ENCODE results near the gene DPPA2. TPM values are rescaled to one million over a fixed set of nuclear protein-coding genes. Genes with fewer than 3 reads are reported as not detected.

DPPA2 gene
- total and polyA plus RNA-seq, 2 of the 8 experiments (the other 6 are each of a cell fraction or from before 2014, with no cell fraction given) = 7.8 to 12.6 TPM

DNA sequence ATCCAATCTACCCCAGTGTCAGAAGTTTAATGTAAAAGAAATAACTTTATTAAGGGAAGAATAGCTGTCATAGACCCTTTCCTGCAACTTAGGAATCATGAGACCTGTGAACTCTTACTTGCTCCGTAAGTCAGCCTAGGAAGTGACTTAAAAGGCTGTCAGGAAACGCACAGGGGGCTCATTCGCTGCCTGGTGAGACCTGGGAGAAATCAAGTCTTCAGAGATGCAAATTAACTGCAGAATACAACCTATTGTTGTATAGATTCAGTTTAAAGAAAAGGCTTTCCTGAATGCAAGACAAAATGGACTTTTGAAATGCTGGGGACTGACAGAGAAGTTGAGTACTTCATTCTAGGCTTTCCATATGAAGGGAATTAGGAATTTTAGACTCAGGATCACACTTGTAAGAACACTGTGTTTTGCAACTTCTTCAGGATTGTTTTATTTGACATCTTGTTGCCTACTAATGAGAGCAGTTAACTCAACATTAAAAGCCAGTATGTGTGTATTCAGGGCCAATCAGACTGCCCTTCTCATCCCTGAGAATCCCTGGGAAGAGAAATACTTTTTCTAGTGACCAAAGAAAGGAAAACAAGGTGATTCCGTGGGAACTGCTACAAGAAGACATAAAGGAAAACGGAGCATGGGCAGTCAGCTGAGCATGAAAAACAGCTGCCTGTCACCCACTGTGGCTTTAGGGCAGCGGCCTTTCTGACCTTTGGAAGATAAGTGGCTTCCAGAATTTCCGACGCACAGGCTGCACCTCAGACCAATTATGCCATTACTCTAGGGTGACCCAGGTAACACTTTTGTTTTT lies 39.5 kb upstream of the DPPA2 start:
- H4K91ac ChIP-seq (replicated peaks; ENCODE audit: insufficient read length, low read length) = peak overlapping the region; percentile 84
- H3K4ac ChIP-seq (replicated peaks; ENCODE audit: insufficient read length, low read depth, low read length) = peak overlapping the region; percentile 62
- peaks cover 0 to 15% of the 10 kb centered on the region in 2 experiments; a peak in 1 of 4 replicates for H3K79me2 ChIP-seq (ENCODE audit: control insufficient read depth in 1 of 2, insufficient read depth in 2 of 2, low read length in 2 of 2)
- 0 out of 2 replicates have a peak overlapping the region, but pooled peaks have one; percentile 33 for H2BK15ac ChIP-seq (ENCODE audit: low read length)
- H3K4me1 ChIP-seq (replicated peaks in 1 of 4; ENCODE audit: control insufficient read depth in 3 of 4, insufficient read depth in 4 of 4, low read length in 3 of 4) = peaks cover 2 to 12% (median 7%) of the 10 kb centered on the region in 4 experiments; a peak in 6 of 7 replicates
- H3K4me3 ChIP-seq (ENCODE audit: extremely low read depth in 1 of 4, insufficient read depth in 2 of 4, low read depth in 3 of 4, low read length in 4 of 4) = peak overlapping the region in 3 of 4 experiments; percentile 15 to 48 (median 26); a peak in 4 of 8 replicates
- POLR2A ChIA-PET (ENCODE audit: partially characterized antibody) = interaction anchor here (1.0 to 16.7 kb wide), 10 partner anchors 9 to 80 kb away, joined by 3 to 402 read pairs (median 6); partner anchors contain the start of genes DPPA2 and DPPA4
- H3K4me2 ChIP-seq (ENCODE audit: insufficient read depth in 1 of 2, low read depth in 2 of 2, low read length in 2 of 2) = peak overlapping the region; percentile 56 to 68
- H2BK12ac ChIP-seq (ENCODE audit: low read depth, low read length) = no peak overlapping the region
- no peak overlapping the region for H2AFZ ChIP-seq (ENCODE audit: low read length)
- H3K79me1 ChIP-seq (ENCODE audit: low read depth, low read length) = 0 out of 2 replicates have a peak, but pooled peaks cover 3% of the 10 kb centered on the region
- FAIRE-seq (peak; percentile 100), DNase-seq (ENCODE audit: low read depth in 1 of 2, low spot score in 2 of 2) (peak in 1 of 2 experiments; percentile 92)
- no peaks in the 10 kb centered on the region for H3K23me2 ChIP-seq (ENCODE audit: low read depth, low read length)
- CTCF ChIA-PET (ENCODE audit: partially characterized antibody) = interaction anchor here (0.6 to 2.1 kb wide), 3 partner anchors 14 to 38 kb away, joined by 3 to 17 read pairs (median 11); no protein-coding TSS in a partner anchor
- H3K56ac ChIP-seq (replicated peaks; ENCODE audit: insufficient read length, low read depth, low read length) = peak overlapping the region; percentile 57
- H3K36me3 ChIP-seq (ENCODE audit: control insufficient read depth in 2 of 4, insufficient read depth in 4 of 4, low read length in 3 of 4) = peaks cover 0 to 27% (median 4%) of the 10 kb centered on the region in 4 experiments; a peak in 2 of 8 replicates
- no peaks in the 10 kb centered on the region for H3K27me3 ChIP-seq (replicated peaks in 1 of 4; ENCODE audit: control insufficient read depth in 3 of 4, extremely low read depth in 1 of 4, insufficient read depth in 3 of 4, low read length in 3 of 4)
- H3K9me3 ChIP-seq (ENCODE audit: insufficient read depth in 2 of 2, low read depth in 1 of 2, low read length in 1 of 2) = no peaks in the 10 kb centered on the region
- no peak overlapping the region for H3K23ac ChIP-seq (ENCODE audit: insufficient read length)
- 1% methylated on average over 8 of the region's 8 CpGs; no CpG with 5 or more reads in 1 of the 2 experiments for WGBS, 2 experiments (ENCODE audit: extremely low coverage in 1 of 2, insufficient coverage in 1 of 2, insufficient read length in 1 of 2, insufficient replicate concordance in 2 of 2, low coverage in 1 of 2, low lambda C conversion rate in 2 of 2, missing lambda C conversion rate in 1 of 2)
- H3K14ac ChIP-seq (ENCODE audit: insufficient read length) = no peak overlapping the region
- peak overlapping the region in 1 of 4 experiments; percentile 5; a peak in 1 of 7 replicates for H3K9ac ChIP-seq (replicated peaks in 1 of 4; ENCODE audit: extremely low read depth in 1 of 4, low read depth in 3 of 4, low read length in 3 of 4)
- H3K27ac ChIP-seq (ENCODE audit: low read depth, low read length) = peak overlapping the region; percentile 36; the same call in 1 of the 2 replicates
- H4K20me1 ChIP-seq (replicated peaks in 1 of 2; ENCODE audit: control insufficient read depth in 1 of 2, insufficient read depth in 2 of 2, low read length in 2 of 2) = no peaks in the 10 kb centered on the region
- peak overlapping the region; percentile 93 for H2BK120ac ChIP-seq (replicated peaks; ENCODE audit: low read depth, low read length)
- H2BK20ac ChIP-seq (ENCODE audit: low read length) = peak overlapping the region; percentile 55; the same call in 1 of the 2 replicates
- peak overlapping the region; percentile 91 for H4K5ac ChIP-seq (ENCODE audit: insufficient read length, low read depth, low read length)
- no peak overlapping the region for H2AK5ac ChIP-seq (ENCODE audit: low read depth, low read length)
- no peak overlapping the region for H4K8ac ChIP-seq (ENCODE audit: extremely low read depth, insufficient read depth, low read length)
- peak overlapping the region; percentile 67; the same call in 1 of the 2 replicates for H3K18ac ChIP-seq (ENCODE audit: extremely low read depth, low read length)
- peak overlapping the region; percentile 77; the same call in 1 of the 2 replicates for H2BK5ac ChIP-seq (ENCODE audit: low read depth, low read length)
- no peak for TF ChIP-seq PHF8 (conservative IDR thresholded peaks at IDR 0.05; ENCODE audit: low read depth, low read length)
- TF ChIP-seq RXRA (IDR thresholded peaks at IDR 0.05; ENCODE audit: insufficient read depth, low read depth, low read length) = 0 out of 2 replicates have a peak, but pooled peaks have one; percentile 18
- TF ChIP-seq SIX5 (IDR thresholded peaks at IDR 0.05; ENCODE audit: low read depth, low read length) = no peak
- no peak for TF ChIP-seq BCL11A (IDR thresholded peaks at IDR 0.05; ENCODE audit: low read depth in 2 of 2, low read length in 2 of 2)
- TF ChIP-seq SP1 (IDR thresholded peaks at IDR 0.05; ENCODE audit: low read depth, low read length) = 0 out of 2 replicates have a peak, but pooled peaks have one; percentile 18
- TF ChIP-seq, protein P1, sequence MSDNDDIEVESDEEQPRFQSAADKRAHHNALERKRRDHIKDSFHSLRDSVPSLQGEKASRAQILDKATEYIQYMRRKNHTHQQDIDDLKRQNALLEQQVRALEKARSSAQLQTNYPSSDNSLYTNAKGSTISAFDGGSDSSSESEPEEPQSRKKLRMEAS (IDR thresholded peaks at IDR 0.05) = peak; percentile 30; the same call in 1 of the 2 replicates
- peak; percentile 23; the same call in 1 of the 2 replicates for TF ChIP-seq TBP (IDR thresholded peaks at IDR 0.05; ENCODE audit: low read depth, low read length)
- TF ChIP-seq ZNF274 (IDR thresholded peaks at IDR 0.05; ENCODE audit: borderline replicate concordance, extremely low read depth, low read length) = no peak
- peak; percentile 99 for TF ChIP-seq SIN3A (conservative IDR thresholded peaks at IDR 0.05 in 1 of 2, IDR thresholded peaks at IDR 0.05 in 1 of 2; ENCODE audit: low read depth in 1 of 2, low read length in 2 of 2)
